ENCODE results near the gene RAB20.

DNA sequence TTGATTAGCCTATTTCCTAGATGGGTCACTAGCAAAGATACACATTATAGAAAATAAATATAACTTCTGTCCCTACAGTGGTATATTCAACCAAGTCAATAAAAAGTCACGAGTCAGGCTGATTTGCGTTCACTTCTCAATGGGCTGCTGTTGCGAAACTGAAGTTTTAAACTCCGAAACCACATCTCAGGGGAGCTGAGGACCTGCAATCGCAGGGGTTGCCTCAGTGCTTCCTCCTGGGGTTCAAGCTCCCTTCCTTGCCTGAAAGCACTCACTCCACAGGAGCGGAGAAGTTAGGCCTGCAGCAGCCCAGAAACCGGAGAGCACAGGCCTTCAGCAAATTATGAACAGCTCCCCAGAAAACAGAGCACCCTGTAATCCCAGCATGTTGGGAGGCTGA lies 39.6 kb downstream of the RAB20 start:
- TF ChIP-seq, protein P1, sequence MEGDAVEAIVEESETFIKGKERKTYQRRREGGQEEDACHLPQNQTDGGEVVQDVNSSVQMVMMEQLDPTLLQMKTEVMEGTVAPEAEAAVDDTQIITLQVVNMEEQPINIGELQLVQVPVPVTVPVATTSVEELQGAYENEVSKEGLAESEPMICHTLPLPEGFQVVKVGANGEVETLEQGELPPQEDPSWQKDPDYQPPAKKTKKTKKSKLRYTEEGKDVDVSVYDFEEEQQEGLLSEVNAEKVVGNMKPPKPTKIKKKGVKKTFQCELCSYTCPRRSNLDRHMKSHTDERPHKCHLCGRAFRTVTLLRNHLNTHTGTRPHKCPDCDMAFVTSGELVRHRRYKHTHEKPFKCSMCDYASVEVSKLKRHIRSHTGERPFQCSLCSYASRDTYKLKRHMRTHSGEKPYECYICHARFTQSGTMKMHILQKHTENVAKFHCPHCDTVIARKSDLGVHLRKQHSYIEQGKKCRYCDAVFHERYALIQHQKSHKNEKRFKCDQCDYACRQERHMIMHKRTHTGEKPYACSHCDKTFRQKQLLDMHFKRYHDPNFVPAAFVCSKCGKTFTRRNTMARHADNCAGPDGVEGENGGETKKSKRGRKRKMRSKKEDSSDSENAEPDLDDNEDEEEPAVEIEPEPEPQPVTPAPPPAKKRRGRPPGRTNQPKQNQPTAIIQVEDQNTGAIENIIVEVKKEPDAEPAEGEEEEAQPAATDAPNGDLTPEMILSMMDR (IDR thresholded peaks at IDR 0.05), result no peak
- no peak for TF ChIP-seq EZH2 (IDR thresholded peaks at IDR 0.05; ENCODE audit: borderline replicate concordance, insufficient read depth, low read depth, low read length, poor library complexity, severe bottlenecking)
